H54 (cell line): ENCODE results near the gene GLB1L3.

Experiments
- DNase-seq: peaks from one replicate; pipeline ENCODE4 v3.0.0; 2011; ENCODE audit warnings: low spot score, mixed read lengths; ENCODE audit not compliant: insufficient read length
- FAIRE-seq: peaks from 3 replicates; lab custom pipeline; 2011; peaks lifted over from hg19 to GRCh38; lab: Jason Lieb, UNC
- POLR2A ChIP-seq: IDR thresholded peaks from 2 replicates; pipeline ENCODE4 v1.6.1; 2011; ENCODE audit warnings: low read depth, mild to moderate bottlenecking, low read length

The GLB1L3 gene

DNA sequence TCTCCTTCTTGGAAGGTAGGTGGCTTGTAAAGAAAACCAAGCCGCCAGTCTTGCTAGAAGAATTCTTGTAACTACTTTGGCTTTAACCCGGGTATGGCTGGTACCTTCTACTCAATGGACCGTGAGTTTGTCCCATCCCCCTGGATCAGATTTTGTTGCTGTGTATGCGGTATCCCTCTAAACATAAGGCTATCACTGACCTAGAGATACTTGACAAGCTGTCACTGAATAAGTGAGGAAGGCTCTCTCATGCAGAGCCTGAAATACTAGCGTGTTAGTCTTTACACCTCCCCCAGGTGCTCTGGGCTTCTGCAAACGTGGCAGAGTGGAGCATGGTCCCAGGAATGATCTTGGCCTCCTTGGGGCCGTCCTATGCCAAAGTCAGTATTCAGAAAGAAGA, 90.1 kb downstream of the GLB1L3 start:
- TF ChIP-seq POLR2A, result no peak
- DNase-seq (no peak), FAIRE-seq (no peak)

DNA sequence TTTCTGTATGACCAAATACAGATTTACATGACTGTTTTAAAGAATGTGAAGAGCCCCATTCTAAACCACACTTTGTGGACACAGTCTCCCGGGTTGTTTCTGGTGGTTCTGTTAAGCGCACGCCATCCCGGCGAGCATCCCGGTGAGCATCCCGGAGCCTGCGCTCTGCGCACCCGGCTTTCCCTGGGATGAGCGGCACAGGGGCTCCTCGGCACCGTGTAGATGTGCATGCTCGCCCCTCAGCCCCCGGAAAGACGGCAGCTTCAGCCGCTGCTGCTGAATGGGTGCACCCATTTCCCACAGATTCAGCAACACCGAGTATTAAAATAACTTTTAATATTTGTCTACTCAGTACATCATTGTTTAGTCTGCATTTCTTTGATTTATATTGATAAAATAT, 91.6 kb downstream of the GLB1L3 start:
- no peak for FAIRE-seq
- TF ChIP-seq POLR2A, result no peak
- DNase-seq, result no peak
